ENCODE results near the gene GP1BB.

DNA sequence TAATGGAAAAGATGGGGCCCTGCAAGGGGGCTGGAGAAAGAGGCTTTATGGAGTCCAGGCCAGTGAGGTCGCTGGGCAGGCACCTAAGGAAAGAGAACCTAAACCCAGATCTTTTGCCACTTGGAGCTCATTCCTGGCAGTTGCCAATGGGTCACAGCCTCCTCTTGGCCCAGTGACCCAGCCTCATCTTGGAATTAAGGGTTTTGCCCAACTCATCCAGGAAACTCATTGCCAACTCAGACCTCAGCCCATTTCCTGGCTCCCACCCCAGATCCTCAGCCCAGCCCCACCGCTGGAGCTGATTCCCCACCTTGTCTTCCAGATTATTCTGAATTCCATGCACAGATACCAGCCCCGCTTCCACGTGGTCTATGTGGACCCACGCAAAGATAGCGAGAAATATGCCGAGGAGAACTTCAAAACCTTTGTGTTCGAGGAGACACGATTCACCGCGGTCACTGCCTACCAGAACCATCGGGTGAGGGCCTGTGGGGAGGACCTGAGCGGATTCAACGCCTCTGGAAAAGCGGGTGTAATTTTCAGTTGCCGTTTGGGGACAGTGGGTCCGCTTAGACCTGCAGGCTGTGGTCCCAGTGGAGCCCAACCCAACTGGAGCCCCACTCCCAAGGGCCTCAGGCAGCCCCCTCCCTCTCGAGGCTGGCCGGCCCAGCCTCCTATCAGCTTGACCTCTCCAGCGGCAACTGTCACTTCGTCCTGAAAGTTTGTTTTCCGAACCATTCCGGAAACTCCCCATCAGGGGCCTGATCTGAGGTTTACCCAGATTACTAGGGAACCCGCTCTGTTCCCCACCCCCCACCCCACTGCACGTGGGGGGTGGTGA lies 41.5 kb downstream of the GP1BB start:
- TF ChIP-seq CTCF (IDR thresholded peaks at IDR 0.05; ENCODE audit: insufficient read depth, low read depth, low read length), result no peak
- TF ChIP-seq EZH2 (IDR thresholded peaks at IDR 0.05; ENCODE audit: insufficient read depth, low read length), result no peak

Measured in astrocyte (in vitro differentiated cells and primary cell).